Stimulated activated naive CD8-positive, alpha-beta T cell treated with anti-CD3 and anti-CD28 coated beads, Interleukin-15, amount 100 ng/mL, for 72 hours (primary cell): ENCODE results near the gene ZFP62.

Experiments
- ATAC-seq: fragments of 150-1000 bp; cut with Tn5 transposase; 2 replicates; pipeline ENCODE4 v1.10.0; 2021; ENCODE audit warnings: mild to moderate bottlenecking, moderate library complexity
- DNase-seq, 2 donors: peaks; one replicate each; pipeline ENCODE4 v3.0.0; 2021 to 2022
- H3K27ac Mint-ChIP-seq, 2 donors: one replicate each; pipeline ENCODE4 v1.8.0; 2022; ENCODE audit warnings: mild to moderate bottlenecking in 2 of 2, mixed read lengths in 2 of 2, moderate library complexity in 2 of 2
- H3K27me3 Mint-ChIP-seq: one replicate; pipeline ENCODE4 v1.8.0; 2022; ENCODE audit warnings: mixed read lengths
- H3K4me1 Mint-ChIP-seq: one replicate; pipeline ENCODE4 v1.8.0; 2022; ENCODE audit warnings: mild to moderate bottlenecking, mixed read lengths
- H3K4me3 Mint-ChIP-seq, 2 donors: one replicate each; pipeline ENCODE4 v1.8.0; 2022; ENCODE audit warnings: mild to moderate bottlenecking in 2 of 2, mixed read lengths in 2 of 2, moderate library complexity in 1 of 2
- H3K9me3 Mint-ChIP-seq, 2 donors: one replicate each; pipeline ENCODE4 v1.8.0; 2022; ENCODE audit warnings: mixed read lengths in 2 of 2

The ZFP62 gene

GRCh38 chr5:180799902-180800801, 60.9 kb downstream of the ZFP62 start:
- peak overlapping the region; percentile 69 to 74 for H3K27ac Mint-ChIP-seq
- no peaks in the 10 kb centered on the region for H3K9me3 Mint-ChIP-seq
- peak overlapping the region; percentile 85 to 90 for H3K4me3 Mint-ChIP-seq
- H3K27me3 Mint-ChIP-seq: no peaks in the 10 kb centered on the region
- ATAC-seq (peak; percentile 36), DNase-seq (no peak)
- H3K4me1 Mint-ChIP-seq: peaks cover 86% of the 10 kb centered on the region

- Mint-ChIP-seq H3K9me3 (no peaks in the 10 kb centered on the region), H3K4me3 (peak overlapping the region; percentile 85 to 90), H3K27ac (peak overlapping the region; percentile 20 to 74), H3K27me3 (no peaks in the 10 kb centered on the region), H3K4me1 (peaks cover 85% of the 10 kb centered on the region)
- ATAC-seq (no peak), DNase-seq (no peak)
Measured at GRCh38 chr5:180799194-180799593, 61.9 kb downstream of the ZFP62 start.

GRCh38 chr5:180798193-180798592, 62.9 kb downstream of the ZFP62 start:
- Mint-ChIP-seq H3K27me3 (no peaks in the 10 kb centered on the region), H3K4me3 (peak overlapping the region; percentile 16 to 32), H3K9me3 (no peaks in the 10 kb centered on the region), H3K27ac (no peak overlapping the region), H3K4me1 (peaks cover 79% of the 10 kb centered on the region)
- ATAC-seq (no peak), DNase-seq (no peak)
